NCI-H1417 (cell line): ENCODE results near the gene TSFM.

Source experiments
- DNase-seq, 3 experiments: peaks; one replicate each; lab custom pipeline; 2025; lab: John Stamatoyannopoulos, UW

Gene TSFM

DNA sequence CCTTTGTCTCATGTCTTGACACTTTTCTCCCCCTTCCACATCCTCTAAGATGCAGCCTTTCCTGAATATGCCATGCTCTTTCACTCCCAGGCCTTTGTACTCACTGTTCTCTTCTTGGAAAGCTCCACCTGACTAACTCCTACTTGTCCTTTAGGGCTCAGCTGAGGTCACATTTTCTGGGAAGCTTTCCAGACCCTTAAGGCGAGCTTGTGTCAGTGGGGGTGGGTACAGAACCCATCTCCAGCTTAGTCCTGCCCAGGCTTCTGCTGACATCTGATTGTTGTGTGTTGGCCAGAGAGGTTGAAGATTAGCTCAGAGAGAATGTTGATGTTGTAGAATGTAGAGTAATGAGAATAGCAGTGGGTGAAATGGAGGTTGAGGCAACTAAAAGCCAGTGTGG is 2.9 kb upstream of the TSFM start:
- DNase-seq: no peak

DNA sequence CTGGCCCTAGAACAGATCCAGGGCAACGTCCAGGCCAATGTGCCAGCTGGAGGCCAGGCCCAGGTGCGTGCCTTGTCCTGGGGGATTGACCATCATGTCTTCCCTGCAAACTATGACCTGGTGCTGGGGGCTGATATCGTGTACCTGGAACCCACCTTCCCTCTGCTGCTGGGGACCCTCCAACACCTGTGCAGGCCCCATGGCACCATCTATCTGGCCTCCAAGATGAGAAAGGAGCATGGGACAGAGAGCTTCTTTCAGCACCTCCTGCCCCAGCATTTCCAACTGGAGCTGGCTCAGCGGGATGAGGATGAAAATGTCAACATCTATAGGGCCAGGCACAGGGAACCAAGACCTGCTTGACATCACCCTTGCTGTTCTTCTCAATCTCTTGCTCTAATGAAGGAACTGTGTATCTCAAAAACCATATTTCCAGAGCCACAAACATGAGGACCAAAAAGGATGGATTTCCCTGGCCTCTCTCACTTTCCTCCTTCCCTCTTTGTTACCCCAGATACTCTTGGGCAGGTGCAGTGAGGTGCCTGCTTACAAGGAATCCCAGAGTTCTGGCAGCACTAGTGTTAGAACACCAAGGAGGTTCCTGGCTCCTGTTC is 2.2 kb upstream of the TSFM start:
- no peak for DNase-seq

DNA sequence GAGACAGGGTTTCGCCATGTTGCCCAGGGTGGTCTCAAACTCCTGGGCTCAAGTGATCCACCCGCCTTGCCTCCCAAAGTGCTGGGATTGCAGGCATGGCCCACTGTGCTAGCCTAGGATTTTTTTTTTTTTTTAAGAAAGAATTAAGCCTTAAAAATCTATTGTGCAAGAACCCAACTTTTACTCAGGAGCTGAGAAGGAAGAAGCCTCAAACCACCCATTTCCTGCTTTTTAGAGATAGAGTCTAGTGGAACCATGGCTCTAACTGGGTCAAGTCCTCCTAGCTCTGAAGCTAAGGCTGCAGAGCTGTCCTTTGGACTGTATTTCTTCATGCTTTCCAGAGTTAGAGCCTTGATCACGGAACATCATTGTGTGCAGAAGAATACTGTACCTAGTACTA is 1.3 kb upstream of the TSFM start:
- DNase-seq: no peak

DNA sequence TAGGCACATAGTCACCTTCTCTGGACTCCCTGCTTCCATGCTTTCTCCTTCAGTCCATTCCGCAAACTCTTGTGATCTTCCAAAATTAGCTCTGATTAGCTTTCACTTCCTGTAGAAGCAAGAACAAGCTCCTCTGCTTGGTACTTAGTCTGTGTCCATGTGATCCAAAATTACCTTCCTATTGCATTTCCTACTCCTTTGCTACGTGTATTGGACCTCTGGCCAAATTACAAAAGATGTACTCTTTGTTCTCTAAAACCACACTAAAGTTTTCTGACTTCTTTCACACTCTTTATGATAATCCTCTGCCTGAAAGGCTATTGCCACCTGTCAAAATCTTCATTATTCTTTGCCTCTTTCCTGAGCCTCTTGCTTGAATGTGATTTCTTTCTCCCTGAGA is 786 bp upstream of the TSFM start:
- no peak for DNase-seq

DNA sequence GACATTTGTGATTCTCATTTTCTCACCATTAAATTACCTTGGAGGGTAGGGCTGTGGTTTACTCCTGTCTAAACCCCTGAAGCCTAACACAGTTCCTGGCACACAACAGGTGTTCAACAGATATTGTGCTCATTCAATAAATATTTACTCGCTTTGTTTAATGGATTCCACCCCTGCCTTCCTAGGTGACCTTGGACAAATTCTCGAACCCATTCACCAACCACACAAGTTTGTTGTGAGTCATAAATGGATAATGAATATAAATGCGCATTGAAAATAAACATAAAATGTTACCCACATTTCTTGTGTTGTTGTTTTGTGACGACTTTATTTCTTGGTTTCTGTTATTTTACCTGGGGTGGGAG is 362 bp upstream of the TSFM start:
- DNase-seq: no peak

DNA sequence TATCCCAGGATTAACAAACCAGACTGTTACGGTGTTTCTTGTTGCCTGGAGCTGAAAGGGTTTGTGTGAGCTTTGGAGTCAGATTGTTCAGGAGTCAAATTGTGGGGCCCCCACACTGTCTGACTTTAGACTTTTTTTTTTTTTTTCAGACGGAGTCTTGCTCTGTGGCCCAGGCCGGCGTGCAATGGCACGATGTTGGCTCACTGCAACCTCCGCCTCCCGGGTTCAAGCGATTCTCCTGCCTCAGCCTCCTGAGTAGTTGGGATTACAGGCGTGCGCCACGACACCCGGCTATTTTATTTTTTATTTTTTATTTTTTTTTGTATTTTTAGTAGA is 847 bp downstream of the TSFM start:
- DNase-seq: no peak

DNA sequence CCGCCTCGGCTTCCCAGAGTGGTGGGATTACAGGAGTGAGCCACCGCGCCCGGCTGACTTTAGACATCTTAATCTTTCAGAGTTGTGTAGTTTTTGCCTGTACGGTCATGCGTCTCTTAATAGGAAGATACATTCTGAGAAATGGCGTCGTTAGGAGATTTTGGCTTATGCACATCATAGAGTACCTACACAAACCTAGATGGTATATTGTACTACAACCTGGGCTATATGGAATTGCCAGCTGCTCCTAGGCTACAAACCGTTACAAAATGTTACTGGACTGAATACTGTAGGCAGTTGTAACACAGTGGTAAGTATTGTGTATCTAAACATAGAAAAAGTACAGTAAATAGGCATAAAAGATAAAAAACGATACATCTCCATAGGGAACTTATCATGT is 1.3 kb downstream of the TSFM start:
- no peak for DNase-seq

DNA sequence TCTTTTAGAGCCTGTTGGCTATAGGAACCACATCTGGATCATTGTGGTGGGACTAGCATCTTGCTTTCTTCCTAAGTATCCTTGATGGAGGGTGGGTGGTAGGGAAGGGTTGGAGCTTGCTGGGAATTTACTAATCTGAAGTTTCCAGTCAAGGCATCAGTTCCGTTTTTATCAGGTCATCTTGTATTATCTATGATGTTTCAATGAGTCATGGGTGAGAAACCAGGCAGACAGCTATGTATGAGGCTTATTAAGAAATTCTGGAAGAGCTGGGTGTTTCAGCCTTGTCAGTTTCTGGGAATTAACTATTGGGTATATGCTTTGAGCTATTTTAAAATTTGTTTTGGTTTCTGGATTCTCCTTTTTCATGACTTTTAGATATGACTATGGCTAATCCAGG is 11.3 kb downstream of the TSFM start:
- no peak for DNase-seq

DNA sequence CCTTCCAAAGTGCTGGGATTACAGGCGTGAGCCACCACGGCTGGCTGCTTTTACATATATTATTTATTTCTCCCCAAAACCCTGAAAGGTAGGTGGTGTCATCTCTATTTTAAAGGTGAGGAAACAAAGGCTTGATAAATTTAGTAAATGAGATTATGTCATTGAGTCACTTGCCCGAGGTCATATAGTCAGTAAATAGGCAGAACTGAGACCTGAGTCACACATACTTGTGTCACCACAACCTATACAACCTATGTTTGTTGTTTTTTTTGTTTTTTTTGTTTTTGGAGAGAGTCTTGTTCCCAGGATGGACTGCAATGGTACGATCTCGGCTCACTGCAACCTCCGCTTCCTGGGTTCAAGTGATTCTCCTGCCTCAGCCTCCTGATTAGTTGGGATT is 12.8 kb downstream of the TSFM start:
- no peak for DNase-seq

DNA sequence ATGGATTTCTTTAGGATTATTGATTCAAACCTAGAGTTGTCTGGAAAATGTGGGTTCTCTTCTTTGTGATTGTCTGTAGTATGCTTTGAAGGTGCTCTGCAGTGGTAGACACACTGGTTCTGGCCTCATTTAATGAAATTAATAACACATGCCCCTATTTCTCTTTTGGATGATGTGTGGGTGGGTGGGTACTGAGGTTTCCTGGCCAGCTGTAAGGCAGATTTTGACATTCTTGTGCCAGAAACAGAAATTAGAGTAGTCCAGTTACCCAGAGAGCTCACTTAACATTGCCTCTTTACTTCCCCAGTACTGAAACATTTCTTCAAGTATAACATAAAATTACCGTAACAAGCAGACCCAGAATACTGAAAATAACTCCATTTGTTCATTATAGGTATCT is 14.4 kb downstream of the TSFM start:
- no peak for DNase-seq

DNA sequence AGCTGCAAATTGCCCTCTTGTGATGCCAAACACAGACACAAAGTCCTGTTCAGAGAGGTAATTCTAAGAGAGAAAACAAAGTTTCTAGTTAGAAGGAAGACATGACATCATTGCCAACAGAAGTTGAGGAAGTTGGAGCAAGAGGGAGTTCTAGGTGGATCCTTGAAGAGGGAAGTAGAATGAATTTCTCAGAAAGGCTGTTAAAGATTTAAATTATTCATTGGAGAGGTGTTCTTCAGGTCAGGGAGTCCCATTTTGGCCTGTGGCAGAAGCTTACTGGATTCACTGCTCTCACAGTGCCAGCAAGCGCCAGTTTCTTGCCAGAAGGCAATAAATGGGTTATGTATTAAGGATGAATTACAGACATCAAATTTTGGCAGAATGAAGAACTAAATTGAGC is 15.3 kb downstream of the TSFM start:
- no peak for DNase-seq

DNA sequence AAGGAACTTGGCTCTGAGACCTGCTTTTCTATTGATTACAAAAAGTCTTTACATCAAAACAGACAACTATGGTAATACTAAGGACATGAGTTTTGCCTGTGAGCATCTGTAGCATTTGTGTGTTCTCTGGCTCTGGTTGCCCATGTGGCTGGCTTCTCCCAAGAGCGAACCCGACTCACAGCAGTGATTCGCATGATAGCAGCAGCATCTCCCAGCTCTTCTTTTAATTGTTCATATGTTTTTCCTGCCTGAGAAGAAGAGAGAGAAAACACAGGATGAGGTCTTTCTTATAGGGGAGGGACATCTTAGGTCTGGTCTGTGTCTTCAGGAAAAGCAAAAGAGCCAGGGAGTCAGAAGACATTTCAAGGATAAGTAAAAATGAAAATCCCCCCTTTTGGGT is 18.4 kb downstream of the TSFM start:
- DNase-seq: no peak

DNA sequence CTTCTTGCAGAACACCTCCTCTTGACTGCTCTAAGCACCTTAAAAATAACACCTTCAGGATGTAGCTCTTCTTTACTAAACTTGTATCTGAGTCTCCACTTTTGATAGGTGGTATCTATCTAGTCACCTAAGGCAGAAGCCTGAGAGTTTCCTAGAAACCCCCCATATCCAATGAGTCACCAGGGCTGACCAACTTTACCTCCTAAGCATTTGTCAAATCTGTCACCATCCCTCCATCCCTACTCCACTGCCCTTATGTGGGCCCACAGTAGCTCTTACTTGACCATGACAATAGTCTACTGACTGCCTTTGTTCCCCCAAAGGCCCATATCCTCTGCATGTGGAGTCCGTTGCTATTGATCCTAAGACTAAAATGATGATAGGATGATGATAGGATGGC is 20.0 kb downstream of the TSFM start:
- no peak for DNase-seq

DNA sequence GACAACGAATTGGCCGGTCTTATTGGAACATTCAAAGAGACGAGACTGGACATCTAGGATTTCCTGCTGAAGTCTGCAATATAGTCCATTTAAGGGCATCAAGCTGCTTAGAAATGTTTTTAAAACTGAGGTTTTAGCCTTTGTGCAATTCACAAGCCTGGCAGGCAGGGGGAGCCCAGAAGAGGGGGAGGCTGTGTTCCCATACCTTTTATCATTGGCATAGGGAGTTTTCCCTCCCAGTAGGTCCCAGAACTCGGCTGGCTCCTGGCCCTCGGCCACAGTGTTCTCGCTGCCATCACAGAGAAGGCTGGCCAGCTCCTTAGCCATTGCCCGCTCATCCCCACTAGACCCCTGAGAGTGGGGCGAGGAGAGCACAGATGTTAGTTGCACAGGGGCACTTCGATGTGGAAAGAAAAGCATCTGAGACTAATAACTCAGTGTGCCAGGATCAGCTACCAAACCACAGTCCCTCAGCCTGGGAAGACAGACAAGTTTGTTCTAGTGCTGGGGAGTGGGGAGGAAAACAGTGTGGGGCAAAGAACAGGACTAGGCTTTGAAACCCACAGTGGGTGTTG is 20.8 kb downstream of the TSFM start:
- DNase-seq: peak in 1 of 3 experiments; percentile 56

DNA sequence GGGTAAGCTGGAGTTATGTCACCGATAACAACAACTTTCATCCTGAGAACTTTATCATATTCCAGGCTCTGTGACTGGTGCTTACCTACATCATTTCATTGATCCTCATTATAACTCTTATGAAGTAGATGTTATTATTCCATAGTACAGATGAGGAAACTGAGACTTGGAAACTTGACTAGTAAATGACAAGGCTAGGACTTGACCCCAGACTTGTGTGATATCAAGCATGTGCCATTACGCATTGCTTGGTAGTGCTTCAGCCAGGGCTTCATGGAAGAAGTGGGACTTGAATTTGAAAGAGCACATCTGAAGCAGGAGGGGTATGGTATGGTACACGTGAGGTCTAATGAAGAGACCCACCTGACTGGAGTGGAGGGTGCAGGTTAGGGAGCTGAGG is 24.1 kb downstream of the TSFM start:
- DNase-seq: no peak

DNA sequence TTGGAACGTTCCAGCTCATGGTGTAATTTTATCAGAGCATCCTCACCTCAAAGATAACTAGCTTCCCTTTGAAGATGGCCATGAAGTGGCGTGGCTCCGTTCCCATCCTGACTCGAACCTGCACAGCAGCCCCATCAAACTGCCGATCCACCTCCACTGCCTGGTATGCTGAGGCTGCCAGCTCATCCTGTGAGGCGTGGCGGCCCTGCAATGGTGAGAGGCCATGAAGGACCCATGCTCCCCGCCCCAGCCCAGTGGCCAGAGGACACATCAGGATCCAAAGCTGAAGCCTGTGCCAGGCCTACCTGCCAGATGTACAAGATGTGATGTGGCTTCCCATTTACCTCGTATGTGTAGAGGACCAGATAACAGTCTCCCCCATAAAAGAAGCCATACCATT is 24.7 kb downstream of the TSFM start:
- DNase-seq: no peak

DNA sequence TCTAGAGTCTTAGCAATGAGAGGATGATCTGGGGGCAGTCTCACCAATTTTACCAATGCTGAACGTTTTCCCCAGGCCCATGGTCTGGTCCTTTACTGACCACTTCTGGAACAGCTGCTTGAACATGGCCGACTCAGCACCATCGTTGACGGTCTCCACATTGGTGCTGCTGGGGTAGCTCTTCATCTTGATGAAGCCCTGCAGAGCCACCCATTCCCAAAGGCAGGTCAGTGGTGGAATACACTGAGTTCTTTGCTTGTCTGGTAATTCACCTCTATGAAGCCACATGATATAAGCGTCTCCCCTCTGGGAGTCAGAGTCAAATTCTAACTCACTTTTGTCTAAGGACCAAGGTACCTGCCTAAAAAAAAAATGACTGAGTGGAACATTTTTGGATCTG is 25.8 kb downstream of the TSFM start:
- no peak for DNase-seq

DNA sequence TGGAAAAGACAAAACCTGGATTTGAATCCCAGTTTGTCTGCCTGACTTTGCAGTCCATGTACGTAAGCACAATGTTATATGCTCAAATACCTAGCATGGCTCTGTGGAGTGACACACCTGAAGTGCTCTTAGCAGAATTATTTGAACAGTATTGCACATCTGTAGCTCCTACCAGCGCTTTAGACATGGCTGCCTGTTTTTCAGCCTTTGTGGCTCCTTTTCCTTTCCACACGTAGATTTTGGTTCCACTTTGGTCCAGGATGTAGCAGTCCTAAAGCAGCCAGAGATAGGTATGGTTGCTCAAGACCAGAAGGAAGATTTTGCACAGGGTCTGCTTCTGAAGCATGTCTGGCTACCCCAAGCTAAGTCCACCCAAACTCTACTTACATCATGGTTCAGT is 26.8 kb downstream of the TSFM start:
- no peak for DNase-seq

DNA sequence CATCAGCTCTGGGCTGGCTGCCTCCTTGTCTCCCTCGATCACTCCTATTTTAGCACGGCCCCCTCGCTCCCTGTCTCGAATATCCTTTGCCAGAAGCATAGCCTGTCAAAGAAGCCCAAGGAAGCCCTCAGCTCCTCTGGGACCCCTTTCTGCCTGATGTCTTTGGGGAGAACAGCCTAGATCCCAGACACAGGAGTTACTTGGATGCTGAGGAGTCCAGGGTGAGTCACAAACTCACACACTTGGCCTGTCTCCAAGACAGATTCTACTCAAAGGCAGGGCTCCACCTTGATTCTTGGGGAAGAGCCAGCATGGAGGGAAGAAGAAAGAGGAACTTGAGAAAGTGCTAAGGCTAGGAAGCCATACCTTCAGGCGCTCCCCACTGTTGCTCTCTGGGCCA is 27.9 kb downstream of the TSFM start:
- no peak for DNase-seq

DNA sequence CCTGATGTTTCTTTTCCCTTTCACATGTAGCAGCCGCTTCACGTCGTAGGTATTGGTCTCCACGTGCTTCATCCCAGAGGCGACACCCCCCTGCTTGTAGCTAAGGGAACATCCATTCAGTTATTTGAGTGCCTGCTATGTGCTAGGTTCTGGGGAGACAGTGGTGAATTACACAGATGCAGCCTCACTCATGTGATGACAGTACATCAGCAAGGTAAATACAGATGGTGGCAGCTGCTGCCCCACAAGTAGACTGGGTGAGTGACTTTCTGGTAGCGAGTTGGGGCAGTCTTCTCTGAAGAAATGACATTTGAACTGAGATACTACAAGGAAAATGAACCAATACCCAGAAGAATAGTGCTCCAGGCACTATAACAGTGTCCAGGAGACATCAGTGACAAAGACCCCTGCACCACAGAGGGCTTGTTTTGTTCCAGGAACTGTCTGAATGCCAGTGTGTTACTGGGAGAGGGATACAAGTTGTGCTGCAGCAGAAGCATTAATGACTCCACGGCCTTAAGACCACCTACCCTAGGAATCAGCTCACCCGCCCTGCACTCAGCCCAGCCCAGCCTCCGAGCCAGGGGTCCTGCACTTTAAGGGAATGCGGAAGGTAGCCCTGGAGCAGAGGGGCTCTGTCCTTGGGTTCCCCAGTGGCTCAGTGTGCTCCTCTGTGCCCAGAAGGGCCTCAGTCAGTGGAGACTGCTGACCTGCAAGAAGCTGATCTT is 28.6 kb downstream of the TSFM start:
- DNase-seq: peak in 1 of 3 experiments; percentile 15

DNA sequence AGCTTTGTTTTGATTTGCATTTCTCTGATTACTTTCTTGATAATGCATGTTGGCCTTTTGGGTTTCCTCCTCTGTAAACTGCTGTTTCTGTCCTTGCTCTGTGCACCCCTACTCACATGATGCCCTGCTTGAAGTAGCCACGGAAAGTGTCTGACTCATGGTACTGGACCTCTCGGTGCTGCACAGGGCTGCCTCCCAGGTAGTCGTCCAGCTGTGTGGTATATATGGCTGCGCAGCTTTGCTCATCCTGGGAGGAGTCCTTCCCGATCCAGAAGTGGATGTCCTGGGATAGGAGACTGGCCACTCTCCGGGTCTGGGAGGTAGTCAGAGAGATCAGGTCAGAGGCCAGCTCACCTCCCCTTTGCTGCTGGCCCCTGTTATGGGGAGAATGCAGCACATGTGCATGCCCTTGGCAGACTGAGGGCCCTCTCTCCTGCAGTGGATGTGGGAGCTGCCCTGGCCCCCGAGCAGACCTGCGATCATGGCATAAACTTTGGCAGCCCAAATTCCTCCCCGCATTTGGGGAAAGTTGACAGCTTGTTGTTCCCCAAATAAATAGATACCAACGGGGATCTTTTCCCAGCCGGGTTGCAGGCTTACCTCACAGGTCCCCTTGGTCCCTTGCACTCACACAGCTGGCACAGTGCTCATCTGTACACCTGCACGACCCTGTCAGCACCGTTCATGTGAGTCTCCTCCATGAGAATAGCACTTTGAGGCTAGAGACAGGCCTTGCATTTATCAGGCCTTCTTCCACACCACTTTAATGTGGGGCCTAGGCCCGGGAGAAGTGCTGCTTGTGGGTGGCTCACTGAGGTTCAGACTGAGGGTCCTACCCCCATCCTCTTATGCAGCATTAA is 30.8 kb downstream of the TSFM start:
- no peak for DNase-seq

DNA sequence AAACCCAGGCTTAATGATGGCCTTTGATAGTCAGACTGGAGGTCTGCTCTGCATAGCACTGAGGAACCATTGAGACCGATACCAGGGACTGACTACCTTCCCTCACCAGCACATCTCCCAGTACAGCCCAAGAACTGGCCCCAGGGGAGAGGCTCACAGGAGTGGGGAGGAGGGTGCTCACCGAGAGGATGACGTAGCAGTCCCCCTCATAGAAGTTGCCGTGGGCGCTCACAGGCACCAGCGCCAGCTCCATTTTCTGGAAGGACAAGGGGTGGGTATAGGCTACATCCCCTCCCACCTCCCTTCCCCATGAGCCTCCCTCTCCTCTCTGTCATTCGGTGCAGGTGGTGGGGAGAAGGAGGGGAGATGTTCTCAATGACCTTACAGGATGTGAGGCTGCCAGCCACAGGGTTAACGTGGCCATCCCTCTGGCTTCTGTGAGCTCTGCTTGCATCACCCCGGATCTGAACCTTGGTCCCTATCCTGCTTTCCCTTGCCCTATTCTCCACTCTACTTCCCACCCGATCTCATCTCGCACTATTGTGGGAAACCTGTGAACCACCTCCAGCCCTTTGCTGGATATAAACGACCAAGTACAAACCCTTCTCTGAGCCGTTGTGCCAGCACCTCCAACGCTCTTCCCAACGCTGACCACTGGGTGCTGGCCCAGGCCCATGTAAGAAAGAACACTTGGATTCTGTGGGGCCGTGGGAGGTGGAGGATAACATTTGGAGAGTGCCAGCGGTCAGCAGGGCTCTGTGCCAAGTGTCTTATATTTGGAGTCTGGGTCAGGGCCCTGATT is 31.6 kb downstream of the TSFM start:
- no peak for DNase-seq
